Cardiac ventricle fibroblast (primary cell): ENCODE results near the gene S100A2. TPM values are rescaled to one million over a fixed set of nuclear protein-coding genes. Genes with fewer than 3 reads are reported as not detected.

Experiments
- total RNA-seq: library from RNA; depleted of rRNA; stranded (reverse); fragments of >200 nt; gene quantifications from 2 replicates; pipeline ENCODE4 v1.2.3, GENCODE V29; 2015

The S100A2 gene
- 0.24 and 1.9 TPM in 2 replicates for total RNA-seq

DNA sequence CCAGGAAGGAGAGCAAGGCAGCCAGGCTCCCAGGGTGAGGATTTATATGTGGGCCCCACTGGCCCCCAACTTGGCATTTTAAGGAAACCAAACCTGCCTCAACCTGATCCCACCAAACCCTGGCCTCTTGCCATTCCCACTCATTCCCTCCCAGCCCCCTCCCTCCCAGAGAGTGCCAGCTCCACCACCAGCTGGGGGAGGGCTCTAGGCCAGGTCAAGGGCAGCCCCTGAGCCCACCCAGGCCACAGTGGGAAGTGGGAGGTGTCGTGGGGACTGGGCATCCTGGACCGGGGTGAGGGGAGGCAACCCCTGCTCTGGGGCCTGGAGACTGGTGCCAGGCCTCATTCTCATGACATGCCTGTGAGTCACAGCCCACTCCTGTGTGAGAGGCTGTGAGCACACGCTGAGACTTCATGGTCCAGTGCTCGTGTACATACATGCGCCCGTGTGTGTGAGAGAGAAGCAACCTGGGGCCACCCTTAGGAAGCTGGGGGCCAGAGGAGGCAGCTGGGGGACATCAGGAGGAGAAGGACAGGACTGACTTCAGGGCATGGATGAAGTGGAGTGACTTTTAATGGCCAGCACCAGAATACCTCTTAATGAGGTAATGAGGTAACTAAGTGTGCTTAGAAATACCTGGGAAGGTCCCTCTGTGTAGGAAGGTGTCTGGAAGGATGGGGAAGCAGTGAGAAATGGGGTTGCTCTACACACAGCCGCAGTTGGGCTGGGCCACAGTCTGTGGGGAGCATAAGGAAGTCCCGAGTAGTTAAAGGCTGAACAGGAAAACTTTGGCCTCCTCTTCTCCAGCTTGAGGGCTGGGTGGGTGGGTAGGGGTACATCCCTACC is at the start of gene S100A2:
Gene S100A2 (minus strand): TSS at position 316 of the 846 bp plus-strand sequence. CDS start 1,967 bp downstream, outside the sequence.

DNA sequence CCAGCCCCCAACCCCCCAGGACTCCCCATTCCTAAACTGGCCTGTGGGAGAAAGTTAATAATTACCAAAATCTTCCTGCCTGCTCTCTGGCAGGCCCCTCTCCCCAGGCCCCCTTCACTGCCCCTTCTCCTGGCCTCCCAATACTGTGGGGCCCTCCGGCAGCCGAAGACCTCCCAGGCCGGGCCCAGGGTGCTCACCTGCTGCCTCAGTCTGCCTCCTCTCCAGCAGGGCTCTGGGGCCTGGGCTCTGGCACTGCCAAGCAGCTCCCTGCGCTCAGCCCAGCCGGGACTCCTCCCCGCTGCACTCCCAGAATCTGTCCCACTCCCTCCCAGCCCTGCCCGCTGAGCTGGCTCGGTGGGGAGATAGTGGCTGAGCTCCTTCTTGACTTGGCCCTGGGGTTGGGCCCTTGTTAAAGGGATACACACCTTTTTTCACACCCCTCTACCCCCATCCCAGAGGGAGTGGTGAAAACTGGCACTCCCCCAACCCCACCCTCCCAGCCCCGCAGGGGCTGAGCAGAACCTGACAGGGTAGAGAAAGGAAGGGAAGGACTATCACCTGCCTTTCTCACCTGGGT is 47.2 kb upstream of the S100A2 start, which contains the start of gene S100A16:
Gene S100A16 (minus strand): TSS at position 383 of the 577 bp plus-strand sequence. CDS start 4,986 bp downstream, outside the sequence.

DNA sequence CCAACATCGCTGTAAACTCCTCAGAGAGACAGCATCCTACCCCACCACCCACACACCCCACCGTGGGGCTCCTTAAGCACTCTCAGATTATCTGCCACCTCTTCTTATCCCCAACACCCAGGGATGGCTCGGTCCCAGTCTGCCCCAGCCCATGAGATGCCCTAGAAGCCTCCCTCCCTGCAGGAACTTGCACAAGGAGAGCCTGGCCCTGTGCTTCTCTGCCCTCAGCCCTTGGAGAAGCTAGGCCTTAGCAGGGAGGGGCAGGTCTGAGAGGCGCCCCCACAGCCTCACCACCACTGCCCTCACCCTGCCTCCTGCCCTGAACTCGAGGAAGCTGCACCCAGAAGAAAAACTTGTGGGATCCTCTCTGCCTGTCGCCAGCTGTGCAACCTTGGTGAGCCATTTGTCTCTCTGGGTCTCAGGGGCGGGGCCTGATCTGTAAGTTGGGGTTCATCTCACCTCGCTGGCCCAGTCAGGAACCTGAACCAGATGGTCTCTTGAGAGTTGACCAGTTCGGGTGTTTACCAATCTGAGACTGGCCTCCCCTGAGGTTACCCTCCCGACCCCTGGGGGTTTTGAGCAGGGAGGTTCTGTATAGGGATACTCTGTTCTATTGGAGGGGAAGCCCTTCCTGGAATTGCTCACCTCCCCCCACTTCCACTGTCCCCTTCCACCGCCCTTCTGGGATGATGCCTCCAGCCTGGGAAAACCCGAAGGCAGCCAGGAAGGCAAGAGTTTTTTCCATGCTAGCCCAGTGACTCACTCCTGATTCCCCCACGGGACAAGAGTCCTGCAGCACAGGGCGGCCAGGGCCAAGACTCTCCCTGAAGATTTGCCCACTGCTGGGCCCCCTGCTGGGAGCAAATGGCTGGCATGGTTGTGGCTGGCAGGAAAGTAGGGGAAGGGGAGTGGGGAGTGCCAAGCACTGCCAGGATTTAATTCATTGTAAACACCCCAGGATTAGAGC is 16.6 kb downstream of the S100A2 start, which contains the start of gene S100A3:
Gene S100A3 (minus strand): TSS at position 537 of the 967 bp plus-strand sequence. CDS start 773 bp downstream, outside the sequence.

GRCh38 chr1:153545067-153546055 is 20.3 kb downstream of the S100A2 start, which contains the start of gene S100A4:
Gene S100A4, minus strand, starts transcription at chr1:153545806. Its CDS starts 1,012 bp downstream, at chr1:153544794.

DNA sequence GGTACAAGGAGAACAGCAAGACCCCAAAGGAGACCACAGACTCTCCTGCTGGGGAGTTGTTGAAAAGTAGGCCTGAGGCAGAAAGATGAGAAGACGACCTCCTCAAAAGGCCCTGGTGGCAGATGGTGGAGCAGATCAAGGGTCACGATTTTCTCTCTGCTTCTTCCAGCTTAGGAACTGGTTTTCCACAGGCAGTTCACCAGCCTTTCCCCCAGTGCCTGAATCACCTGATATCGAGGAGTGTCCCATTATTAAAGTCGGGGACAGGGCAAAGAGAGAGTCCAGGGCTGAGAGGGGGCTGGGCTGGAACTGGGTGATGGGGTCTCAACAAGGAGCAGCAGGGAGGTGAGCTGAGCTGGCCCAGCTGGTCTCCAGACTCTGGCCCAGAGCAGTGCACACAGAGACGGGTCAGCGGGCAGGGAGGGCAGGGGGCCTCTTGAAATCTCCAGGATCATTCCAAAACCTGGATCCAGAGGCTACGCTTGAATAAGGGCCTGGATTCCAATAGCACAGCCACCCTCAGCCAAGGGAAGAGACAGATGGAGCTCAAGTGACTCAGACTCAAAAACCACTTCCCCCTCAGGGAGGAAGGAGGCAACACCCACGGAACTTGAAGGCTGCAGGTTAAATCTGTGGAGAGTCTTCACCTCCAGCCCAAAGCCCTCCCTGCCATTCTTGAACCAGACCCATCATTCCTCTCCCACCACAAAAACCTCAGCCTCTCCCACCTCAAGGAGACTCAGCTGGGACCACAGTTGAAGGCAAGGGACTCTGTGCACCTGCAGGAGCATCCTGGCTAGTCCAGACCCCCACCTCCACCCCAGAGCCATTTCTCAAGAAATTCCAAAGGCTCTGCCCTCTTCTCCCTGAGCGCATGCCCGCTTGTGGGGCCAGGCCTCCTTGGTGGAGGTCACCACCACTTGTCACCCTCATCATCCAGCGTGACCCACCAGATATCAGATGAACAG is 25.0 kb downstream of the S100A2 start, which contains the start of gene S100A5:
Gene S100A5 (minus strand): TSS at position 541 of the 968 bp plus-strand sequence. CDS start 743 bp downstream, outside the sequence.

DNA sequence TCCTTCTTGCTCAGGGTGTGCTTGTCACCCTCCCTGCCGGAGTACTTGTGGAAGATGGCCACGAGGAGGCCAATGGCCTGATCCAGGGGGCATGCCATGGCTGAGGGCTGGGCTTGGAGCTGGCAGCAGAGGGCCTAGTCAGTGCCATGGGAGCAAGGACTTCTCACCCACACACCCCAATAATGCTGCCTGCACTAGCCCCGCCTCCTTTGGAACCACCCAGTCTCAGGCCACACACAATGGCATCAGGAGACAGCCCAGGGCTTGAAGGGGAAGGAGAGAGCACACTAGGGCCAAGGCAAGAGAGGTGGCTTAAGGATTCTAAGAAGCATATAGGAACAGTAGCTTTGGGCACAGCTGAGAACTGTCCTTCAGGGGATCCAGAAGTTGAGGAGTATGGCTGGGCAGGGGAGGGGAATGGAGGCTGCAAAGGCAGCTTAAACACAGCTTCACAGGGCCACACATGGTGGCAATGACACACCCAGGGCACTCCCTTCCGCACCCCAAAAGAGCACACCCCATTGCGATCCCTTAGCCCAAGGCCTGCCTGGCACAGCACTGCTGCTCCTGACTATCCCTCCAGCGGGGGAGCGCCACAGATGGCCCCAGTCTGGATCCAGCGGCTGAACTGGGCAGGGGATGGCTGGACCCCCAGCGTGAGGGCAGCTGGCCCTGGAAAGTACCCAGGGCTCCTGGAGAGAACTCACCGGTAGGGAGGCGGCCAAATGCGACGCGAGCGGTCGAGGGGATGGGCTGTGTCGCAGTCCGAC is 30.2 kb downstream of the S100A2 start, which contains the start of gene S100A6:
Gene S100A6 (minus strand): TSS at position 750 of the 770 bp plus-strand sequence. CDS start 652 bp downstream, at position 98.

Other genes with a start within 250 kb of the S100A2 start
- not detected in 2 replicates for gene PGLYRP4, start 217.0 kb downstream of the S100A2 start, total RNA-seq
- gene S100A9, start 208.0 kb downstream of the S100A2 start, total RNA-seq, result not detected in 2 replicates
- gene S100A12, start 190.2 kb downstream of the S100A2 start, total RNA-seq, result not detected in 2 replicates
- not detected in 2 replicates for gene S100A8, start 174.8 kb downstream of the S100A2 start, total RNA-seq
- not detected in 2 replicates for gene S100A7A, start 149.3 kb downstream of the S100A2 start, total RNA-seq
- not detected in 2 replicates for gene S100A7, start 105.2 kb downstream of the S100A2 start, total RNA-seq
- gene S100A6, start 29.9 kb downstream of the S100A2 start, total RNA-seq, result 1,170 and 1,265 TPM in 2 replicates
- not detected in 2 replicates for gene S100A5, start 24.9 kb downstream of the S100A2 start, total RNA-seq
- gene S100A4, start 20.0 kb downstream of the S100A2 start, total RNA-seq, result 662 and 686 TPM in 2 replicates
- 3.3 and 11.2 TPM in 2 replicates for gene S100A3, start 16.6 kb downstream of the S100A2 start, total RNA-seq
- gene S100A16, start 47.3 kb upstream of the S100A2 start, total RNA-seq, result 134 and 164 TPM in 2 replicates
- not detected in 2 replicates for gene S100A14, start 50.5 kb upstream of the S100A2 start, total RNA-seq
- gene S100A13, start 61.7 kb upstream of the S100A2 start, total RNA-seq, result 202 and 218 TPM in 2 replicates
- gene S100A1, start 62.6 kb upstream of the S100A2 start, total RNA-seq, result 0.29 TPM in 1 of 2 replicates, not detected in the other
- 24.5 and 27.5 TPM in 2 replicates for gene CHTOP, start 68.2 kb upstream of the S100A2 start, total RNA-seq
- 42.1 and 48.0 TPM in 2 replicates for gene SNAPIN, start 92.9 kb upstream of the S100A2 start, total RNA-seq
- gene ILF2, start 105.1 kb upstream of the S100A2 start, total RNA-seq, result 85.3 and 95.6 TPM in 2 replicates
- gene NPR1, start 112.8 kb upstream of the S100A2 start, total RNA-seq, result 17.4 and 19.6 TPM in 2 replicates
- 28.0 and 28.3 TPM in 2 replicates for gene INTS3, start 162.2 kb upstream of the S100A2 start, total RNA-seq
- 46.1 and 48.2 TPM in 2 replicates for gene SLC27A3, start 209.6 kb upstream of the S100A2 start, total RNA-seq